A673 (cell line): ENCODE measurements around the gene PRRG1. TPM values are rescaled to one million over a fixed set of nuclear protein-coding genes. Genes with fewer than 3 reads are reported as not detected.

Experiments
- BruUV-seq: library from RNA; stranded (reverse); fragments of 400-500 nt; replicated peaks from 2 replicates; lab custom pipeline; 2021; lab: Mats Ljungman, UMichigan
- CTCF ChIA-PET: fragments of 300-600 bp; sonication (Branson Sonifier 250); formaldehyde crosslinking; loops from one replicate; lab custom pipeline; 2022; ENCODE audit warnings: antibody characterized with exemption; lab: Charles Lee
- POLR2A ChIA-PET: fragments of 300-600 bp; sonication (Branson Sonifier 250); formaldehyde crosslinking; loops from one replicate; lab custom pipeline; 2022; ENCODE audit warnings: antibody characterized with exemption; ENCODE audit not compliant: low non-redundant PET; lab: Charles Lee
- DNase-seq: peaks from one replicate; pipeline ENCODE4 v3.0.0-alpha.2; 2015; ENCODE audit warnings: low spot score
- H3K27ac ChIP-seq: fragments of 200-600 bp; sonication (generic); 2 replicates; pipeline ENCODE4 v1.5.1; 2016; ENCODE audit warnings: mixed run types, low read depth, mild to moderate bottlenecking, mixed read lengths, antibody characterized with exemption, low read length; ENCODE audit not compliant: poor library complexity, severe bottlenecking
- H3K27me3 ChIP-seq: fragments of 200-600 bp; sonication (generic); replicated peaks from 2 replicates; pipeline ENCODE4 v1.6.1; 2017; ENCODE audit warnings: mixed run types, low read depth, mild to moderate bottlenecking, mixed read lengths, antibody characterized with exemption, low read length; ENCODE audit not compliant: insufficient read depth, poor library complexity
- H3K36me3 ChIP-seq: fragments of 200-600 bp; sonication (generic); 2 replicates; pipeline ENCODE4 v1.6.1; 2016; ENCODE audit warnings: mixed run types, mild to moderate bottlenecking, mixed read lengths, antibody characterized with exemption, low read length; ENCODE audit not compliant: insufficient read depth, poor library complexity, severe bottlenecking
- H3K4me1 ChIP-seq: fragments of 200-600 bp; sonication (generic); 2 replicates; pipeline ENCODE4 v1.6.1; 2017; ENCODE audit warnings: mixed run types, mild to moderate bottlenecking, mixed read lengths, antibody characterized with exemption, low read length; ENCODE audit not compliant: insufficient read depth, poor library complexity, severe bottlenecking
- H3K4me3 ChIP-seq: fragments of 200-600 bp; sonication (generic); 2 replicates; pipeline ENCODE4 v1.5.1; 2016; ENCODE audit warnings: low read depth, mixed run types, mild to moderate bottlenecking, mixed read lengths, low read length; ENCODE audit not compliant: poor library complexity, severe bottlenecking
- H3K9me3 ChIP-seq: fragments of 200-600 bp; sonication (generic); 2 replicates; pipeline ENCODE4 v1.6.1; 2016; ENCODE audit warnings: mixed run types, low read depth, mild to moderate bottlenecking, mixed read lengths, antibody characterized with exemption, low read length; ENCODE audit not compliant: poor library complexity, severe bottlenecking
- CTCF ChIP-seq: fragments of 300-800, 200-600 bp; sonication (generic); conservative IDR thresholded peaks from 2 replicates; pipeline ENCODE4 v1.5.1; 2017; ENCODE audit warnings: low read depth, mild to moderate bottlenecking, antibody characterized with exemption, low read length, moderate library complexity, mixed read lengths
- EZH2 ChIP-seq: fragments of 200-600 bp; sonication (generic); IDR thresholded peaks from 2 replicates; pipeline ENCODE4 v1.6.1; 2017; ENCODE audit warnings: borderline replicate concordance, low read depth, mild to moderate bottlenecking, mixed read lengths, antibody characterized with exemption, low read length; ENCODE audit not compliant: poor library complexity, severe bottlenecking
- intact Hi-C: fragments of 100-400 bp; cut with micrococcal nuclease; formaldehyde crosslinking; loops from one replicate; pipeline ENCODE4 v1.10.0; 2022; ENCODE audit not compliant: unreplicated experiment
- total RNA-seq: library from RNA; stranded (reverse); gene quantifications from 2 replicates; pipeline ENCODE4 v1.2.3, GENCODE V29; 2021

The PRRG1 gene
- total RNA-seq, 1 experiment from 2014 or later: 10.4 TPM

GRCh38 chrX:37420185-37420584, 71.0 kb downstream of the PRRG1 start:
- Histone ChIP-seq H3K4me1 (no peaks in the 10 kb centered on the region), H3K36me3 (no peaks in the 10 kb centered on the region), H3K4me3 (no peak overlapping the region), H3K27me3 (no peaks in the 10 kb centered on the region), H3K27ac (no peak overlapping the region), H3K9me3 (no peaks in the 10 kb centered on the region)
- intact Hi-C loops: no loop called here
- no TSS peak for BruUV-seq
- POLR2A ChIA-PET: no interaction called here
- CTCF ChIA-PET: no interaction called here
- TF ChIP-seq CTCF: no peak
- no peak for TF ChIP-seq EZH2
- DNase-seq: no peak

GRCh38 chrX:37420756-37421155, 71.6 kb downstream of the PRRG1 start:
- Histone ChIP-seq H3K27ac (no peak overlapping the region), H3K9me3 (no peaks in the 10 kb centered on the region), H3K27me3 (no peaks in the 10 kb centered on the region), H3K36me3 (no peaks in the 10 kb centered on the region), H3K4me3 (no peak overlapping the region), H3K4me1 (no peaks in the 10 kb centered on the region)
- no peak for DNase-seq
- TF ChIP-seq CTCF: no peak
- no peak for TF ChIP-seq EZH2
- ChIA-PET CTCF (no interaction called here), POLR2A (no interaction called here)
- no TSS peak for BruUV-seq
- intact Hi-C loops: no loop called here

- CTCF ChIA-PET: no interaction called here
- intact Hi-C loops: no loop called here
- DNase-seq: peak; percentile 1
- Histone ChIP-seq H3K27me3 (no peaks in the 10 kb centered on the region), H3K4me3 (no peak overlapping the region), H3K9me3 (no peaks in the 10 kb centered on the region), H3K27ac (no peak overlapping the region), H3K4me1 (no peaks in the 10 kb centered on the region), H3K36me3 (no peaks in the 10 kb centered on the region)
- no TSS peak for BruUV-seq
- POLR2A ChIA-PET: no interaction called here
- TF ChIP-seq CTCF: no peak
- TF ChIP-seq EZH2: no peak
These were observed 74.9 kb downstream of the PRRG1 start for GRCh38 chrX:37424000-37424429.
